Measurements from ENCODE around the gene PSG6. TPM values are rescaled to one million over a fixed set of nuclear protein-coding genes. Genes with fewer than 3 reads are reported as not detected.
A peak's percentile ranks its signal among the peaks of the same experiment; 100 is the strongest.
"Not testable (repeated sequence)": the region's sequence is repeated elsewhere in the genome, so short reads cannot be mapped to it uniquely, and the experiment has no call there.

PSG6 gene
- total RNA-seq, 1 experiment from 2014 or later, result not detected

GRCh38 chr19:42911731-42912130 is 6.0 kb downstream of the PSG6 start:
- DNase-seq (ENCODE audit: low read depth), result not testable (repeated sequence)

- DNase-seq (ENCODE audit: low read depth), result not testable (repeated sequence)
Observed at GRCh38 chr19:42906162-42906561, 11.5 kb downstream of the PSG6 start.

GRCh38 chr19:42900561-42900960 is 17.1 kb downstream of the PSG6 start:
- not testable (repeated sequence) for DNase-seq (ENCODE audit: low read depth)

- DNase-seq (ENCODE audit: low read depth), result not testable (repeated sequence)
Observed at GRCh38 chr19:42899674-42900073, 18.0 kb downstream of the PSG6 start.

GRCh38 chr19:42899110-42899509 is 18.6 kb downstream of the PSG6 start:
- not testable (repeated sequence) for DNase-seq (ENCODE audit: low read depth)

GRCh38 chr19:42898656-42899055 is 19.0 kb downstream of the PSG6 start:
- not testable (repeated sequence) for DNase-seq (ENCODE audit: low read depth)

- not testable (repeated sequence) for DNase-seq (ENCODE audit: low read depth)
Observed at GRCh38 chr19:42897729-42898128, 20.0 kb downstream of the PSG6 start.

GRCh38 chr19:42890446-42890845 is 27.2 kb downstream of the PSG6 start:
- not testable (repeated sequence) for DNase-seq (ENCODE audit: low read depth)

GRCh38 chr19:42887876-42888445 is 29.7 kb downstream of the PSG6 start:
- DNase-seq (ENCODE audit: low read depth), result not testable (repeated sequence)

- DNase-seq (ENCODE audit: low read depth), result not testable (repeated sequence)
Observed at GRCh38 chr19:42882730-42883129, 35.0 kb downstream of the PSG6 start.

GRCh38 chr19:42882010-42882409 is 35.7 kb downstream of the PSG6 start:
- not testable (repeated sequence) for DNase-seq (ENCODE audit: low read depth)

GRCh38 chr19:42881279-42881678 is 36.4 kb downstream of the PSG6 start:
- DNase-seq (ENCODE audit: low read depth), result not testable (repeated sequence)

- not testable (repeated sequence) for DNase-seq (ENCODE audit: low read depth)
Observed at GRCh38 chr19:42880621-42881020, 37.1 kb downstream of the PSG6 start.

- DNase-seq (ENCODE audit: low read depth), result no peak
Observed at GRCh38 chr19:42879613-42880012, 38.1 kb downstream of the PSG6 start, which contains the start of gene PSG1. PSG1 (minus strand) TSS chr19:42879713; CDS start chr19:42879581, 132 bp downstream.

GRCh38 chr19:42876596-42876995 is 41.1 kb downstream of the PSG6 start:
- peak; percentile 47 for DNase-seq (ENCODE audit: low read depth)

- DNase-seq (ENCODE audit: low read depth), result not testable (repeated sequence)
Observed at GRCh38 chr19:42875881-42876280, 41.8 kb downstream of the PSG6 start.

GRCh38 chr19:42874901-42875813 is 42.5 kb downstream of the PSG6 start:
- DNase-seq (ENCODE audit: low read depth), result peak; percentile 50

GRCh38 chr19:42874136-42874535 is 43.6 kb downstream of the PSG6 start:
- not testable (repeated sequence) for DNase-seq (ENCODE audit: low read depth)

GRCh38 chr19:42872608-42873007 is 45.1 kb downstream of the PSG6 start:
- DNase-seq (ENCODE audit: low read depth), result no peak

- no peak for DNase-seq (ENCODE audit: low read depth)
Observed at GRCh38 chr19:42857544-42857867, 60.2 kb downstream of the PSG6 start.

GRCh38 chr19:42856866-42857543 is 60.7 kb downstream of the PSG6 start:
- not testable (repeated sequence) for DNase-seq (ENCODE audit: low read depth)

- not testable (repeated sequence) for DNase-seq (ENCODE audit: low read depth)
Observed at GRCh38 chr19:42854745-42855144, 62.9 kb downstream of the PSG6 start.
